ENCODE results near the gene ARPC4.

DNA sequence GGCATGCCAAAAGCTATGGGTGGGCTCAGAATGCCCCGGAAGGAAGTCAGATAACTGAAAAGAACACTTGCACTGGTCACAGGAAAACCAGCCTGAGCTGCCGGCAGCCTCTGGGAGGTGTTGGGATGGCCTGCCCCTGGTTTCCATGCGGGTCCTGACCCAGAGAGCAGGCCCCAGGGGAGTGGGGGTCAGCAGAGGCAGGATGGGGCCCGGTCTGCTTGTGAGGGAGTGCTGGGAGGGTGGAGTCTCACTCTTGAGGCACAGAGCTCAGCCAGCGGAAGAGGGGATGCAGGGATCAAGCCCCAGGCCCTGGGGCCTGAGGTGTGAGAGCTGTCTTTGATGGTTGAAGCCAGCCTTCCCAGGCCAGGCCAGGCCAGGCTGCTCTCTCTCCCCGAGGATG is 53.3 kb downstream of the ARPC4 start:
- TF ChIP-seq, protein P1, sequence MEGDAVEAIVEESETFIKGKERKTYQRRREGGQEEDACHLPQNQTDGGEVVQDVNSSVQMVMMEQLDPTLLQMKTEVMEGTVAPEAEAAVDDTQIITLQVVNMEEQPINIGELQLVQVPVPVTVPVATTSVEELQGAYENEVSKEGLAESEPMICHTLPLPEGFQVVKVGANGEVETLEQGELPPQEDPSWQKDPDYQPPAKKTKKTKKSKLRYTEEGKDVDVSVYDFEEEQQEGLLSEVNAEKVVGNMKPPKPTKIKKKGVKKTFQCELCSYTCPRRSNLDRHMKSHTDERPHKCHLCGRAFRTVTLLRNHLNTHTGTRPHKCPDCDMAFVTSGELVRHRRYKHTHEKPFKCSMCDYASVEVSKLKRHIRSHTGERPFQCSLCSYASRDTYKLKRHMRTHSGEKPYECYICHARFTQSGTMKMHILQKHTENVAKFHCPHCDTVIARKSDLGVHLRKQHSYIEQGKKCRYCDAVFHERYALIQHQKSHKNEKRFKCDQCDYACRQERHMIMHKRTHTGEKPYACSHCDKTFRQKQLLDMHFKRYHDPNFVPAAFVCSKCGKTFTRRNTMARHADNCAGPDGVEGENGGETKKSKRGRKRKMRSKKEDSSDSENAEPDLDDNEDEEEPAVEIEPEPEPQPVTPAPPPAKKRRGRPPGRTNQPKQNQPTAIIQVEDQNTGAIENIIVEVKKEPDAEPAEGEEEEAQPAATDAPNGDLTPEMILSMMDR (IDR thresholded peaks at IDR 0.05): no peak
- no peak for TF ChIP-seq POLR2A (IDR thresholded peaks at IDR 0.05)
